Measurements from ENCODE around the gene NIPSNAP2. TPM values are rescaled to one million over a fixed set of nuclear protein-coding genes. Genes with fewer than 3 reads are reported as not detected.
"Not testable (repeated sequence)": the region's sequence is repeated elsewhere in the genome, so short reads cannot be mapped to it uniquely, and the experiment has no call there.

The NIPSNAP2 gene
- total RNA-seq, 1 donor from 2014 or later, result 33.5 TPM

DNA sequence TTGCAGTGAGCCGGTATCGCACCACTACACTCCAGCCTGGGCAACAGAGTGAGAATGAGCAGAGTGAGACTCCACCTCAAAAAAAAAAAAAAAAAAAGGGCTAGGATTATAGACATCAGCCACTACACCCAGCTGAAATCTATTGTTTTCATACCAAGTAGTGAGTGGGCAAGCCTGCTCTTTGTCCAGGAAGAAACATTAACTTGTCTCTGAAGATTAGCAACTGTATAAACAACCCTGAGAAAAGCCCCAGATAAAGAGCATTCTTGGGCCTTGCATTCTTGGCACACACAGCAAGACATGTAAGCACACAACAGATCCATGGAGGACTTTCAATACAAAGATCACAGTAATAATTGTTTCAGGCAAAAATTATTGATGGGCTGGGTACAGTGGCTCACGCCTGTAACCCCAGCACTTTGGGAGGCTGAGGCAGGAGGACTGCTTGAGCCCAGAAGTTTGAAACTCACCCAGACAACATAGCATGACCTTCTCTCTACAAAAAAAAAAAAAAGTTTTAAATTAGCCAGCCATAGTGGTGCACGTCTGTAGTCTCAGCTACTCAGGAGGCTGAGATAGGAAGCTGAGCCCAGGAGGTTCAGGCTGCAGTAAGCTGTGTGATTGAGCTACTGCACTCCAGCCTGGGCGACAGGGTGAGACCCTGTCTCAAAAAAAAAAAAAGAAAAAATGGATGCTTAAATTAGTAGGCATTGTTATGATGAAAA, 82.5 kb downstream of the NIPSNAP2 start:
- peak in 1 of 2 donors; percentile 85 for DNase-seq (ENCODE audit: low read depth in 2 of 2)

DNA sequence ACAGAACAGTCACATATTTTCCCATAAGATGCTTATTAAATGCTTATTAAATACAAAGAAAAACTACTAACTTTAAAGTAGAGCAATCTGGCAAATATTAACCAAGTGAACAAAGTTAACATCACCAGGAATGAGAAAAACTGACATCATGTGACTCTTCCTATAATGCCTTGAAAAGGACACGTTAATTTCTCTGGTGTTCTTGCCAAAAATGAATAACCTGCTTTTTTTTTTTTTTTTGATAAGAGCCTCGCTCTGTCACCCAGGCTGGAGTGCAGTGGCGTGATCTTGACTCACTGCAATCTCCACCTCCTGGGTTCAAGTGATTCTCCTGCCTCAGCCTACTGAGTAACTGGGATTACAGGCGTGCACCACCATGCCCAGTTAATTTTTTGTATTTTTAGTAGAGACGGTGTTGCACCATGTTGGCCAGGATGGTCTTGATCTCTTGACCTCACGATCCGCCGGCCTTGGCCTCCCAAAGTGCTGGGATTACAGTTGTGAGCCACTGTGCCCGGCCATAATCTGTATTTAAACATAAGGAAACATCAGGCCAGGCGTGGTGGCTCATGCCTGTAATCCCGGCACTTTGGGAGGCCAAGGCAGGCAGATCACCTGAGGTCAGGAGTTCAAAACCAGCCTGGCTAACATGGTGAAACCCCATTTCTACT, 83.2 kb downstream of the NIPSNAP2 start:
- not testable (repeated sequence) for DNase-seq (ENCODE audit: low read depth in 2 of 2)

DNA sequence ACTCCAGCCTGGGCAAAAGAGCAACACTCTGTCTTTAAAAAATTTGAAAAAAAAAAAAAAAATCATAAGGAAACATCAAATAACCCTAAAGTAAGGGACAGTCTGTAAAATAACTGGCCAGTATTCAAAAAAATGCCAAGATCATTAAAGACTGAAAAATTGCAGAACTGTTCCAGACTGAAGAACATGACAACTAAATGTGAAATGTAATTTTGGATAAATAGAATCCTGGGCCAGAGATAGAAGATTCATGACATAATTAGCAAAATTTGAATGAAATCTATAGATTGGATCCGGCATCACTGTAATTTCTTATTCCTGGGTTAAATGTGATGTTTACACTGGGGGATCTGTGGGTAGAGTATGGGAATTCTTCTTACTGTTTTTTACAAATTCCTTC, 83.9 kb downstream of the NIPSNAP2 start:
- DNase-seq (ENCODE audit: low read depth in 2 of 2), result no peak

DNA sequence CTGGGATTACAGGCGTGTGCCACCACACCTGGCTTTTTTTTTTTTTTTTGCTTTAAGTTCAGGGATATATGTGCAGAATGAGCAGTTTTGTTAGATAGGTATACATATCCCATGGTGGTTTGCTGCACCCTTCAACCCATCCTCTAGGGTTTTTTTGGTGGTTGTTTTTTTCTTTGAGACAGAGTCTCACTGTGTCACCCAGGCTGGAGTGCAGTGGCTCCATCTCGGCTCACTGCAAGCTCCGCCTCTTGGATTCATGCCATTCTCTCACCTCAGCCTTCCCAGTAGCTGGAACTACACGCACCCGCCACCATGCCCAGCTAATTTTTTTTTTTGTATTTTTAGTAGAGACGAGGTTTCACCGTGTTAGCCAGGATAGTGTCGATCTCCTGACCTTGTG, 84.4 kb downstream of the NIPSNAP2 start:
- DNase-seq (ENCODE audit: low read depth in 2 of 2), result peak in 1 of 2 donors; percentile 26

Other genes starting within 250 kb of the NIPSNAP2 start
- gene SEPTIN14, start 101.8 kb upstream of the NIPSNAP2 start, total RNA-seq, result not detected in 2 replicates
- 2.0 and 2.8 TPM in 2 replicates for gene ZNF713, start 77.1 kb upstream of the NIPSNAP2 start, total RNA-seq
- gene MRPS17, start 12.7 kb upstream of the NIPSNAP2 start, total RNA-seq, result 17.9 and 23.2 TPM in 2 replicates
- 19.4 and 29.8 TPM in 2 replicates for gene PSPH, start 86.9 kb downstream of the NIPSNAP2 start, total RNA-seq
- 159 and 184 TPM in 2 replicates for gene CCT6A, start 87.2 kb downstream of the NIPSNAP2 start, total RNA-seq
- 154 and 232 TPM in 2 replicates for gene SUMF2, start 99.7 kb downstream of the NIPSNAP2 start, total RNA-seq
- 0.20 and 0.22 TPM in 2 replicates for gene PHKG1, start 128.4 kb downstream of the NIPSNAP2 start, total RNA-seq
- 282 and 284 TPM in 2 replicates for gene CHCHD2, start 141.9 kb downstream of the NIPSNAP2 start, total RNA-seq
- not detected in 2 replicates for gene NUPR2, start 151.8 kb downstream of the NIPSNAP2 start, total RNA-seq

Data from lung microvascular endothelial cell (primary cell).